ENCODE measurements around the gene DENND1A.

DENND1A gene

GRCh38 chr9:123438821-123439220, 491.1 kb downstream of the DENND1A start:
- Histone ChIP-seq H3K27me3 (ENCODE audit: control insufficient read depth in 1 of 2, insufficient read depth in 1 of 2, low read length in 2 of 2) (no peaks in the 10 kb centered on the region), H3K23ac (ENCODE audit: low read length in 2 of 2) (no peak overlapping the region), H3K4me2 (ENCODE audit: low read length, poor library complexity, severe bottlenecking) (no peak overlapping the region), H2BK12ac (ENCODE audit: low read length in 2 of 2) (no peak overlapping the region), H3K18ac (ENCODE audit: low read depth in 1 of 2, low read length in 2 of 2) (no peak overlapping the region), H2AFZ (ENCODE audit: low read depth, low read length) (no peak overlapping the region), H3K9me3 (ENCODE audit: control insufficient read depth, low read length) (no peaks in the 10 kb centered on the region), H3K4ac (ENCODE audit: low read depth in 1 of 2, low read length in 2 of 2) (no peak overlapping the region), H3K27ac (ENCODE audit: low read length, poor library complexity, severe bottlenecking) (no peak overlapping the region), H3K4me3 (ENCODE audit: insufficient read depth in 1 of 2, low read depth in 1 of 2, low read length in 2 of 2) (no peak overlapping the region), H2BK120ac (ENCODE audit: low read depth, low read length) (no peak overlapping the region), H3K14ac (ENCODE audit: low read length in 2 of 2) (no peak overlapping the region), H2AK5ac (ENCODE audit: low read length, severe bottlenecking) (no peak overlapping the region), H3K4me1 (ENCODE audit: control insufficient read depth, insufficient read depth, low read depth, low read length) (peaks cover 4% of the 10 kb centered on the region), H2BK5ac (ENCODE audit: low read depth, low read length, poor library complexity, severe bottlenecking) (no peak overlapping the region), H3K79me1 (replicated peaks; ENCODE audit: low read length, poor library complexity, severe bottlenecking) (no peaks in the 10 kb centered on the region), H3K9ac (ENCODE audit: low read length) (no peak overlapping the region), H4K91ac (ENCODE audit: low read length) (no peak overlapping the region), H3K36me3 (ENCODE audit: control insufficient read depth in 1 of 2, insufficient read depth in 2 of 2, low read depth in 1 of 2, low read length in 2 of 2) (peaks cover 14 to 36% of the 10 kb centered on the region in 2 experiments), H2BK15ac (ENCODE audit: low read depth, poor library complexity, severe bottlenecking) (no peak overlapping the region), H4K8ac (ENCODE audit: low read length) (peak overlapping the region; percentile 79)
- peak; percentile 7 for DNase-seq
- WGBS: 25% methylated on average over 2 of the region's 4 CpGs

- H2AFZ ChIP-seq (ENCODE audit: low read depth, low read length): no peak overlapping the region
- no peak overlapping the region for H3K4me2 ChIP-seq (ENCODE audit: low read length, poor library complexity, severe bottlenecking)
- no peak overlapping the region for H3K18ac ChIP-seq (ENCODE audit: low read depth in 1 of 2, low read length in 2 of 2)
- H3K4ac ChIP-seq (ENCODE audit: low read depth in 1 of 2, low read length in 2 of 2): no peak overlapping the region
- no peak overlapping the region for H2BK15ac ChIP-seq (ENCODE audit: low read depth, poor library complexity, severe bottlenecking)
- no peak overlapping the region for H3K4me3 ChIP-seq (ENCODE audit: insufficient read depth in 1 of 2, low read depth in 1 of 2, low read length in 2 of 2)
- H3K9me3 ChIP-seq (ENCODE audit: control insufficient read depth, low read length): no peaks in the 10 kb centered on the region
- H3K23ac ChIP-seq (ENCODE audit: low read length in 2 of 2): no peak overlapping the region
- H3K4me1 ChIP-seq (ENCODE audit: control insufficient read depth, insufficient read depth, low read depth, low read length): peaks cover 4% of the 10 kb centered on the region
- no peak overlapping the region for H3K14ac ChIP-seq (ENCODE audit: low read length in 2 of 2)
- no peak overlapping the region for H3K27ac ChIP-seq (ENCODE audit: low read length, poor library complexity, severe bottlenecking)
- no peak overlapping the region for H2AK5ac ChIP-seq (ENCODE audit: low read length, severe bottlenecking)
- 62% methylated on average over 7 of the region's 8 CpGs for WGBS
- peak; percentile 26 for DNase-seq
- H2BK120ac ChIP-seq (ENCODE audit: low read depth, low read length): no peak overlapping the region
- no peak overlapping the region for H2BK5ac ChIP-seq (ENCODE audit: low read depth, low read length, poor library complexity, severe bottlenecking)
- no peaks in the 10 kb centered on the region for H3K27me3 ChIP-seq (ENCODE audit: control insufficient read depth in 1 of 2, insufficient read depth in 1 of 2, low read length in 2 of 2)
- no peaks in the 10 kb centered on the region for H3K79me1 ChIP-seq (replicated peaks; ENCODE audit: low read length, poor library complexity, severe bottlenecking)
- H4K8ac ChIP-seq (ENCODE audit: low read length): no peak overlapping the region
- no peak overlapping the region for H4K91ac ChIP-seq (ENCODE audit: low read length)
- no peak overlapping the region for H2BK12ac ChIP-seq (ENCODE audit: low read length in 2 of 2)
- peaks cover 14 to 37% of the 10 kb centered on the region in 2 experiments for H3K36me3 ChIP-seq (ENCODE audit: control insufficient read depth in 1 of 2, insufficient read depth in 2 of 2, low read depth in 1 of 2, low read length in 2 of 2)
- no peak overlapping the region for H3K9ac ChIP-seq (ENCODE audit: low read length)
Measured at GRCh38 chr9:123438321-123438720, 491.6 kb downstream of the DENND1A start.

- Histone ChIP-seq H4K8ac (ENCODE audit: low read length) (no peak overlapping the region), H2AFZ (ENCODE audit: low read depth, low read length) (no peak overlapping the region), H3K4ac (ENCODE audit: low read depth in 1 of 2, low read length in 2 of 2) (no peak overlapping the region), H4K91ac (ENCODE audit: low read length) (no peak overlapping the region), H3K4me2 (ENCODE audit: low read length, poor library complexity, severe bottlenecking) (no peak overlapping the region), H2BK15ac (ENCODE audit: low read depth, poor library complexity, severe bottlenecking) (no peak overlapping the region), H3K9me3 (ENCODE audit: control insufficient read depth, low read length) (no peaks in the 10 kb centered on the region), H3K4me1 (ENCODE audit: control insufficient read depth, insufficient read depth, low read depth, low read length) (peaks cover 4% of the 10 kb centered on the region), H3K27me3 (ENCODE audit: control insufficient read depth in 1 of 2, insufficient read depth in 1 of 2, low read length in 2 of 2) (no peaks in the 10 kb centered on the region), H3K14ac (ENCODE audit: low read length in 2 of 2) (peak overlapping the region in 1 of 2 experiments; percentile 65), H3K79me1 (replicated peaks; ENCODE audit: low read length, poor library complexity, severe bottlenecking) (no peaks in the 10 kb centered on the region), H2AK5ac (ENCODE audit: low read length, severe bottlenecking) (no peak overlapping the region), H3K27ac (ENCODE audit: low read length, poor library complexity, severe bottlenecking) (no peak overlapping the region), H3K9ac (ENCODE audit: low read length) (no peak overlapping the region), H3K18ac (ENCODE audit: low read depth in 1 of 2, low read length in 2 of 2) (no peak overlapping the region), H3K23ac (ENCODE audit: low read length in 2 of 2) (no peak overlapping the region), H2BK12ac (ENCODE audit: low read length in 2 of 2) (no peak overlapping the region), H2BK120ac (ENCODE audit: low read depth, low read length) (no peak overlapping the region), H3K4me3 (ENCODE audit: insufficient read depth in 1 of 2, low read depth in 1 of 2, low read length in 2 of 2) (no peak overlapping the region), H2BK5ac (ENCODE audit: low read depth, low read length, poor library complexity, severe bottlenecking) (no peak overlapping the region), H3K36me3 (ENCODE audit: control insufficient read depth in 1 of 2, insufficient read depth in 2 of 2, low read depth in 1 of 2, low read length in 2 of 2) (peaks cover 21 to 44% of the 10 kb centered on the region in 2 experiments)
- DNase-seq: no peak
- over 99% methylated on average over 6 of the region's 8 CpGs for WGBS
Measured at GRCh38 chr9:123437201-123437600, 492.7 kb downstream of the DENND1A start.

GRCh38 chr9:123435471-123435870, 494.5 kb downstream of the DENND1A start:
- no peak overlapping the region for H3K23ac ChIP-seq (ENCODE audit: low read length in 2 of 2)
- H3K4me1 ChIP-seq (ENCODE audit: control insufficient read depth, insufficient read depth, low read depth, low read length): peaks cover 4% of the 10 kb centered on the region
- H3K36me3 ChIP-seq (ENCODE audit: control insufficient read depth in 1 of 2, insufficient read depth in 2 of 2, low read depth in 1 of 2, low read length in 2 of 2): peaks cover 22 to 49% of the 10 kb centered on the region in 2 experiments
- H2AK5ac ChIP-seq (ENCODE audit: low read length, severe bottlenecking): no peak overlapping the region
- H2BK120ac ChIP-seq (ENCODE audit: low read depth, low read length): no peak overlapping the region
- no peak overlapping the region for H3K14ac ChIP-seq (ENCODE audit: low read length in 2 of 2)
- DNase-seq: no peak
- H2BK15ac ChIP-seq (ENCODE audit: low read depth, poor library complexity, severe bottlenecking): no peak overlapping the region
- H3K4me3 ChIP-seq (ENCODE audit: insufficient read depth in 1 of 2, low read depth in 1 of 2, low read length in 2 of 2): no peak overlapping the region
- no peak overlapping the region for H2BK12ac ChIP-seq (ENCODE audit: low read length in 2 of 2)
- H4K91ac ChIP-seq (ENCODE audit: low read length): no peak overlapping the region
- no peak overlapping the region for H3K18ac ChIP-seq (ENCODE audit: low read depth in 1 of 2, low read length in 2 of 2)
- no peaks in the 10 kb centered on the region for H3K27me3 ChIP-seq (ENCODE audit: control insufficient read depth in 1 of 2, insufficient read depth in 1 of 2, low read length in 2 of 2)
- no peaks in the 10 kb centered on the region for H3K9me3 ChIP-seq (ENCODE audit: control insufficient read depth, low read length)
- H3K4me2 ChIP-seq (ENCODE audit: low read length, poor library complexity, severe bottlenecking): no peak overlapping the region
- WGBS: 98% methylated on average over 2 of the region's 2 CpGs
- H2AFZ ChIP-seq (ENCODE audit: low read depth, low read length): no peak overlapping the region
- H2BK5ac ChIP-seq (ENCODE audit: low read depth, low read length, poor library complexity, severe bottlenecking): no peak overlapping the region
- H3K9ac ChIP-seq (ENCODE audit: low read length): no peak overlapping the region
- no peak overlapping the region for H3K27ac ChIP-seq (ENCODE audit: low read length, poor library complexity, severe bottlenecking)
- H3K4ac ChIP-seq (ENCODE audit: low read depth in 1 of 2, low read length in 2 of 2): no peak overlapping the region
- no peak overlapping the region for H4K8ac ChIP-seq (ENCODE audit: low read length)
- H3K79me1 ChIP-seq (replicated peaks; ENCODE audit: low read length, poor library complexity, severe bottlenecking): no peaks in the 10 kb centered on the region
